ENCODE measurements around the gene ZNF888.
"Not testable (repeated sequence)": the region's sequence is repeated elsewhere in the genome, so short reads cannot be mapped to it uniquely, and the experiment has no call there.

The ZNF888 gene

GRCh38 chr19:52868031-52868430, 55.2 kb downstream of the ZNF888 start:
- DNase-seq = not testable (repeated sequence)

- DNase-seq = peak; percentile 65 to 66
Measured at GRCh38 chr19:52857378-52858191, 65.6 kb downstream of the ZNF888 start, which contains the start of gene ZNF468. Gene ZNF468 (minus strand): TSS chr19:52857619. CDS start chr19:52854272, 3,347 bp downstream.

- peak; percentile 1 to 3 for DNase-seq
Measured at GRCh38 chr19:52856540-52857377, 66.5 kb downstream of the ZNF888 start.
